Upper lobe of left lung (tissue), 4 donors: ENCODE measurements around the gene PAM.

ENCODE experiments used
- EP300 ChIP-seq, 4 donors: sonication (generic); formaldehyde crosslinking; IDR thresholded peaks; one replicate each; pipeline ENCODE4 v1.5.1; 2017; ENCODE audit warnings: antibody characterized with exemption in 4 of 4, control low read depth in 2 of 4
- POLR2A ChIP-seq, 4 donors: fragments of 450-650 bp; IDR thresholded peaks; one replicate each; pipeline ENCODE4 v1.5.1; 2016 to 2017; ENCODE audit warnings: antibody characterized with exemption in 4 of 4, mild to moderate bottlenecking in 2 of 4
- TF ChIP-seq, protein P1 (sequence below), 6 experiments: fragments of 450-650 bp in 4 of 6; fragments of 200-600 bp in 2 of 6; sonication (generic) in 2 of 6; IDR thresholded peaks; one replicate each; pipeline ENCODE4 v1.5.1; 2016 to 2019; ENCODE audit warnings: antibody characterized with exemption in 6 of 6

DNA sequence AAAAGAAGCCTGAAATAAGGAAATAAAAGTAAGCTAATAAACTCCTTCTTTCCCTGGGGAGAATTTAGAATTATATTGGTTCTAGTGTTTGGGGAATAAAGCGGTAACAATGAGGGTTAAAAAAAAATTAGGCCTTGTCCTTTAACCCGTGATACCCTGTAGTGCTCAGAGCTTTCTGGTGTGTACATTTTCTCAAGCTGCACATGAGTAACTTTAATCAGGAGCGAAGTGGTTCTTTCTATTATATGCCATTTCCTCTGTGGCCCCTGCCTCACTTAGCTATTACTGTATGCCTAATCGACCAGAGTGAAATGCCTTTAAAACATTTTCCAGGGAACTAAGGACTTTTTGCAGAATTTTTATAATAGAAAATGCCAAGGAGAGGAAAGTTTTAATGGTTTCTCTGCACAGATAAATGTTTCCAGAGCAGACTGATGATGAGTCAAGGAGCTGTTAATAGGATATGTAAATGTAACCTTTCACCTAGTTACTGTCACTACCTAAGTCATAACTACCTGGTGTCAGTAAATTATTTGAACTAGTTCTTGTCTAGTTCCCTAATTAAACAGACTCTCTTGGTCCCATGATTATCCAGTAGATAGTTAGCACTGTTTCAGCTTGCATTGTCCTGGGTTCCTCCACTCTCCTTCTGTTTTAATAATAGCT, 7.6 kb downstream of the PAM start:
- TF ChIP-seq POLR2A (IDR thresholded peaks at IDR 0.05) (no peak), EP300 (IDR thresholded peaks at IDR 0.05) (no peak)
- TF ChIP-seq, protein P1, sequence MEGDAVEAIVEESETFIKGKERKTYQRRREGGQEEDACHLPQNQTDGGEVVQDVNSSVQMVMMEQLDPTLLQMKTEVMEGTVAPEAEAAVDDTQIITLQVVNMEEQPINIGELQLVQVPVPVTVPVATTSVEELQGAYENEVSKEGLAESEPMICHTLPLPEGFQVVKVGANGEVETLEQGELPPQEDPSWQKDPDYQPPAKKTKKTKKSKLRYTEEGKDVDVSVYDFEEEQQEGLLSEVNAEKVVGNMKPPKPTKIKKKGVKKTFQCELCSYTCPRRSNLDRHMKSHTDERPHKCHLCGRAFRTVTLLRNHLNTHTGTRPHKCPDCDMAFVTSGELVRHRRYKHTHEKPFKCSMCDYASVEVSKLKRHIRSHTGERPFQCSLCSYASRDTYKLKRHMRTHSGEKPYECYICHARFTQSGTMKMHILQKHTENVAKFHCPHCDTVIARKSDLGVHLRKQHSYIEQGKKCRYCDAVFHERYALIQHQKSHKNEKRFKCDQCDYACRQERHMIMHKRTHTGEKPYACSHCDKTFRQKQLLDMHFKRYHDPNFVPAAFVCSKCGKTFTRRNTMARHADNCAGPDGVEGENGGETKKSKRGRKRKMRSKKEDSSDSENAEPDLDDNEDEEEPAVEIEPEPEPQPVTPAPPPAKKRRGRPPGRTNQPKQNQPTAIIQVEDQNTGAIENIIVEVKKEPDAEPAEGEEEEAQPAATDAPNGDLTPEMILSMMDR (IDR thresholded peaks at IDR 0.05): no peak
